Activated CD8-positive, alpha-beta memory T cell treated with anti-CD3 and anti-CD28 coated beads, Interleukin-2, amount 50 U/mL, for 1 hour (primary cell): ENCODE results near the gene RAMP1.

Source experiments
- DNase-seq: peaks from one replicate; pipeline ENCODE4 v3.0.0-alpha.2; 2020; ENCODE audit errors: extremely low read depth

The RAMP1 gene

DNA sequence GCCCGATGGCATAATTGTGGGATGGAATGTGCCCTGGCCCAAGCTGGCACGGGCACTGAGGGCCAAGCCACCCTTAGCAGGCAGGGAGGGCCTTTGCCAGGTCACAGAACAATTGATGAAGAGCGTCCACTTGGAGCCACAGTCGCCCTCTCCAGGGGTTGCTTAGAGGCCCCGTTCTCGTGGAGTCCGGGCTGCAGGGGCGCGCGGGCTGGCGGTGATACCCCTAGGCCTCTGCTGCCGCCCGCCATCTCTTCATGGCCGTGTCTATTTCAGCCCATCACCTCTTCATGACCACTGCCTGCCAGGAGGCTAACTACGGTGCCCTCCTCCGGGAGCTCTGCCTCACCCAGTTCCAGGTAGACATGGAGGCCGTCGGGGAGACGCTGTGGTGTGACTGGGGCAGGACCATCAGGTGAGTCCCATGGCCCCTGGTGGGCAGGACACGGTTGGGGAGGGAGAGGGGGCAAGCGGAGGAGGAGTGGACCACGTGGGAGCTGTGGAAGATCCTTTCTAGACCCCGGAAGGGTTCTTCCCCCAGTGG, 17.6 kb downstream of the RAMP1 start:
- DNase-seq: no peak

DNA sequence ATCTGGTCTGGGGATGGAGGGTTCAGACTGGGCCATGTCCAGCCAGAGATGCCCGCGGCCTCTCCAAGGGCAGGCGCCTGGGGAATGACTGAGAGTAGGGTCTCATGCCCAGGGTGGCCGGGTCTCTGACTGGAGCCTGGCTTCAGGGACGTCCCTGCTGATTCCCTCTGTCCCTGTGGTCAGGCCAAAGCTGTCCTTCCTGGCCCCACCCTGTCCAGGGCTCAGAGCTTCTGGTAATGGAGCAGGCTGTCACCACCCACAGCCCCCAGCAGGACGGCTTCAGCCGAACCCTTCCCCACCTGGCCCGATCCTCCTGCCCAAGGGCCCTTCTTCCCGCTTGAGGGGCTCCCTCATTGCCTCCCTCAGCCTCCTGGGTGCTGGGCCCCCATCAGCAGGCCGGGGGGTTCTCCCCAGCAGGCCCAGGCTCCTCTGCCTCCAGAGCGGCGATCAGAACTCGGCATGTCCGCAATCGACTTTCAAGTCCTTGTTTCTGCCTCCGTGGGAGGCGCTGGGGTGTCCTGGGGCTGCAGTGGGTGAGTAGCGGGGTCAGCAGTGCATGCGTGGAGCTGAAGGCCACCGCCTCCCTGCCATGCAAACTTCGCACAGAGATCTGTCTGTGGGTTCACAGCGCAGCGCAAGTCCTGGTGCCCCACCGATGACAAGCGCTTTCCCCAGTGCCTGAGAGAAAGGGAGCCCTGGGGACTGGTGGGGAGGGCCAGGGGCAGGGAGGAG, 18.3 kb downstream of the RAMP1 start:
- DNase-seq: no peak

DNA sequence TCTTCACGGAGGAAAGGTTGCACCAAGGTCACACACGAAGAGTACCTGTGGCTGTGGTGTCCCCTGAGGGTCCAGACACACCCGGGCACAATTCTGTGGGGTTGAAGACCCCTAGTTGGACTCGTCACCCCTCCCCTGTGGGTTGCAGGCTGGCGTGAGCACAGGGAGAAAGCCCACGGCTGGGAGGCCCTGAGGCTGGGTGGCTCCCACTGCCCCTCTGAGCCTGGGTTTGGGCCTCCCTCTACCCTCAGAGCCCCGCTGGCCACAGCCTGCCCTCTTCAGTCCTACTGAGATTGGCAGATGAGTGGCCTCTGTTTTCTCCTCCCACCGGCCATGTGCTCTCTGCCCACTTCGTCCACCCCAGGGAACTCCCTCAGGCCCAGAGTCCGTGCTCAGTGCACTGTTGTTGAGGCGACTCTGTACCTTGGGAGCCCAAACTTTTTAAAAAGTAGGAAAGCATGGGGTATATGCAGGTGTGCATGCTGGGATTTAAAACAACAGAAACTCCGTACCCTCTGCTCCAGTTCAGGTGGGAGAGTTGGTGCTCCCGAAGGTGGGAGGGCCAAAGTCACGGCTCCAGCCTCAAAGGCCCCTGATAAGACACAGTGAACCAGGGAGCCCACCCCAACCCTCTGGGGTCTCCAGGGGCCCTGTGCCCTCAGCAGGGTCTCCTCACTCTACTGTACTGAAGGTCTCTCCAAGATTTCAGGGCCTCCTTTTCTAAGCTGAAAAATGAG, 19.1 kb downstream of the RAMP1 start:
- DNase-seq: no peak

DNA sequence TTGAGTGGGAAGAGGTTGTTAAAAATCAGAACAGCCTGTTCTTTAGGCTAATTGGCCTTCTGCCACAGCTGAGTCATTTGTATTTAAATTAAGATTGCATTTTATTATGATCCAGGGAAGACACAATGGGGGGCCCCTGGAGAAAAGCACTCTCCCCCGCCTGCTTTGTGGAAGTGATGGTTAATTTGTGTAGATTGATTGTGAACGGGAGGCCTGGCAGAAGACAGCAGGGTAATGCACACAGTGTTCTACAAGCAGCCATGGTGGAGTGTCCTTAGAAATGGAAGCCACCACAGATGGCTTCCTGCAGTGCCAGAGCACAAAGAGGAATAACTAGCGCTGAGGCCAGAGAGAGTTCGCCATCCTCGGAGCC, 19.6 kb downstream of the RAMP1 start:
- DNase-seq: no peak

DNA sequence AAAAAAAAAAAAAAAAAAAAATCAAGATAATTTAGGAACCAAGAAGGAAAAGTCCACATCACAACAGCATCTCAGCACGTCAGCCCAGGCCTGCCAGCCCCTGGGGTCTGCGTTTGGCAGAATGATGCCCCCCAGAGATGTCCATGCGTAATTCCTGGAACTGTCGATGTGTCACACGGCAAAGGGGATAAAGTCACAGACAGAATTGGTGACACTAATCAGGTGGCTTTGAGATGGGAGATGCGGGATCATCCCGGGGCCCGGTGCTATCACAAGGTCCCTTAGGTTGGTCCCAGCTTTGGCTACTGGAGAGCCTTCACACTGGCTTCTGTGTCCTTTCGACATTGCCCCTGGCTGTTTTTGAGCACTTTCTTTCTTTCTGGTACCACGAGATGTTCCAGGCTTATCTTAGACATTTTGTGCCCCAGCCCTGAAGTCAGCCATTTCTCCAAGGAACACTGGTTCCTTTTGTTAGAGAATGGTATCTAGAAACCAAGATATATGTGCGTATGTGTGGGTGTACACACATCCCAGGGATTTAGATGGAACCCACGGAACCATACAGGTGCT, 20.7 kb downstream of the RAMP1 start:
- DNase-seq: no peak

DNA sequence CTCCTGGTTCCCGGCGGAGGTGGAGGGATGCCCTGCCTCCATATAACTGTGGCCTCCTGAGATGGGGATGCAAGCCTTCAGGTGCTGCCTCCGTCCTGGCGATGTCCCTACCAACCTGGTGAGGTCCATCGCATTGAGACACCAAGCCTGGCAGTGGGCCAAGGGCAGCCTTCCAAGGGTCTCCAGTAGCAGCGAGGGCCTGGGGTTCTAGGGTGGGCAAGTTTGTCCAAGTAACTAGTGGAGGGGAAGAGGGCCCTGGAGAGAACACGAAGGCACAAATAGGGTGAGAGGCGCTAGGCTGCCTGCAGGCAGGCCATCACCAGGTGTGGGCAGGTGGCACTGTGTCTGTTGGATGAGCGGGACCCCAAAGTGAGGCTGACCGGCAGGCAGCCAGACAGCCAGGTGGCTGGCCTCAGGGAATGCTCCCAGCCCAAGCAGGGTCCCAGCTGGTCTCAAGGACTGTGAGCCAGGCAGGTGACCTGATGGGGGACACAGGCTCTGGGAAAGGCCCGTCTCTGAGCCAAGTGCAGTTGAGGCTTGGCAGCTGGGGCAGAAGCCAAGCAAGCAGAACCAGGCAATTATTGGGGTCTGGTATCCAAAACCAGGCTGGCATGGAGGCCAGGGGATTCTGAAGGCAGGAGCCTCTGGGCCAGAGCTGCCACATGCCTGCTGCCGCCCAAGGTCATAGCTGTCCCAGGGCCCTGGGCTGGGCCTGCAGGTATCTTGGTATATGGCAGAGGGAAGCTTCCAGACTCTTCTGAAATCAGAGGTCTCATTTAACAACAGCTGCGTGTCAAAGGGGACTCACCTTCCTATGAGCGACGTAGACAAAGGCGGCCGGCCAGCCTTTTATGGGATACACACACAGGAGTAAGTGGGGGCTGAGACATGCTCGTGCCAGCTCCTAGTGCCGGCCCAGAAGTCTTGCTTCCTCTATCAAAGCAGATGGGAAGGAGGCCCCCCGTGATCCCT, 23.4 kb downstream of the RAMP1 start:
- no peak for DNase-seq

DNA sequence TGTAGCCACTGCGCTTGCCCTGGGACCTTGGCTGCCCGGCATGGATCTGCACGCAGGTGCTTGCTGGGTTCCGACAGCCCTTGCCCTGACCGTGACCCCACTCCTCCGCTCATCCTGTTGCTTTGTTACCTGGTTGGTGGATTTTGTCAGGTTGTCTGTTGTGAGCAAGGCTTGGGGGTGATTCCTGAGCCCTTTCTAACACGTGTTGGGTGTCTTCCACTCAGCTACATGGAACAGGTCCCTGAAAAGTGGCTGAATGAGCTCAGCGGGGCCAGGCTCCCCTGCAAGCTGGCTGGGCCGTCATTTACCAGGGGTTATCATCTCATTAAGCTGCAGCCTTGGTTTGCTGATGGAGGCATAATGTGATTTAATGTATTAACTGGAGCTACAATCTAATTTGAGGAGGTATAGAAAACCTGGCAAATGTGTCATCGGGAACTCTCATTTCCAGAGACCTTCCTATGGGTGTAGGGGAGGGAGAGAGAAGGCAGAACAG, 24.6 kb downstream of the RAMP1 start:
- no peak for DNase-seq

DNA sequence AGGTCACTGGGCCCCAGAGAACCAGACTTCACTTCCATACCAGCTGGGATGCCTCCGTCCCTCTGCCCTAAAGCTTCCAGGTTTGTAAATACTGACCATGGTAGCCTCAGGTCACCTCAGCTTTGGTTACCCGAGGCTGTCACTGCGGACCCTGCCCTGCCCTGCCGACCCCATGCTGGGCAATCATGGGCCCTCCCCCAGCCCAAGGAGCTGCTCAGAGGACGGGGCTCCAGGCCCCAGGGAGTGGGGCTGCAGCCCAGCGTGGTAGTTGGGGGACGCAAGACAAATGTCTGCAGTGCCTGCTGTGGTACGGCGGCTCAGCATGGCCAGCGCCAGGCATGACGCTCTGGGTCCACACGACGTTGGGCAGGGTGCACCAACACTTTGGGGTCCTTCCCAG, 25.3 kb downstream of the RAMP1 start:
- no peak for DNase-seq

DNA sequence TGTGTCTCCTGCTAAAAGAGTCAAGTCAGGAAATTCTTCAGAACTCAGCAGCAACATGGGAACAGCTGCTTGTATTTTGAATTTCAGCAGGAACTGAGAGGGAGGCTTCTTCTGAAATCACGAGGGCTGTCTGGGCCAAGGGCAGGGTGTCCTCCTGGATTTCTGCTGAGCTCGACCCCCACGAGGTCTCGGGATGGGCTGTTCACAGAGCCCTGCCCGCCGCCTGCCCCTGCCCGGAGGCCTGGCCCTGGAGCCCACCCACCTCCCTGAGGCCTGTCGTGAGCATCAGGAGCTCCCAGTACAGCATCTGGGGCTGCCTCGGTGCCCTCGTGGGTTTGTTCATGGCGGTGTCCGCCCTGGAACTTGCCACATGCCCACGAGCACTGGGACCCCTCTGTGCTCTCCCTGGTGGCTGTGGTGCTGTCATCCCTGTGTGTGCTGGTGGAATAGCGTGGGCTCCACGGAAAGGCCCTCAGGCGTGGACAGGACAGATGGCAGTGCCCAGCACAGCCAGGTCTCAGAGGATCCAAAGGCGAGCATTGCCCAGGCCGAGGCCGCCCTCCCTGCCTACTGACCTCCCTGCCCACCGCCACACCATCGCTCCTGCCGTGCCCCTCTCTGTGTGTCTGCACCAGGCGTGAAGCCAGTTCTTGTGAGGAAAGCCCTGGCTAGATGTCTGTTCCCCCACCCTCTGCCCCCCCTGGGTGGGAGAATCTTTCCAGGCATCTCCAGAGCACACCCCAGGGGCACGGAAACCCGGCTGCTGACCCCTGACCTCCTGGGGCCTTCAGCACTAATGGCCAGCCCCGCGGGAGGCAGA, 25.9 kb downstream of the RAMP1 start:
- no peak for DNase-seq

DNA sequence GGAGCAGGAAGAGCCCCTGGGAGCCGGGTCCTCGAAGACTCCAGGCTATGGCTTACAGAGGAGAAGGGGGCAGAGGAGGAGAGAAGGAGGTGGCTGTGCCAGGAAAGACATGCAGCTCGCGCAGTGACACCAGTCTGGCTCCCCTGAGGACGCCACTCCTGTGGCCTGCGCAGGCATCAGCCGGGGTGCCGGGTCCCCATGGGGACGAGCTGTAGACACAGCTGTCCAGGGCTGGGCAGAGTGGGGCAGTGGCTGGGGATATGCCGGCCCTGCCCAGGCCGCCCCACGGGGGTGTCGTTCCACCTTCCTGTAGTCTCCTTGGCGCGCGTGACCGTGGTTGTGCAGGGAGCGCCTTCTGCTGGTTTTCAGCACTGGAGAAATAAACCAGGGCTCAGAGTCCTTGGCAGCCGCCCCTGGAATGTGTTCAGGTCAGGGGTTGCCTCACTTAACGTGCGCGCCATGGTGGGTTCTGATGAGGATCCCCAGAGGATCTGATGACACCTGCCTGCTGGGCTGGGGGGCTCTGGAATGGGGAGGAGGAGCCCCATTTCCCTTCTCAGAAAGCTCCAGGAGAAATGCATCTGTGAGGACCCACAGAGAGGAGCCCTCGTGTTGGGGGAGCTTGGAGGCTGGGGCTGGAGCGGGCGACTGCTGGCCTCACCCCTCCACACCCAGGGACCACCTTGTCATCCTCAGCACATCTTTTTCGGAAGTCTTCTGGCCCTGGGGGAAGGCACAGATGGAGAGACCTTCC, 26.7 kb downstream of the RAMP1 start:
- DNase-seq: no peak

DNA sequence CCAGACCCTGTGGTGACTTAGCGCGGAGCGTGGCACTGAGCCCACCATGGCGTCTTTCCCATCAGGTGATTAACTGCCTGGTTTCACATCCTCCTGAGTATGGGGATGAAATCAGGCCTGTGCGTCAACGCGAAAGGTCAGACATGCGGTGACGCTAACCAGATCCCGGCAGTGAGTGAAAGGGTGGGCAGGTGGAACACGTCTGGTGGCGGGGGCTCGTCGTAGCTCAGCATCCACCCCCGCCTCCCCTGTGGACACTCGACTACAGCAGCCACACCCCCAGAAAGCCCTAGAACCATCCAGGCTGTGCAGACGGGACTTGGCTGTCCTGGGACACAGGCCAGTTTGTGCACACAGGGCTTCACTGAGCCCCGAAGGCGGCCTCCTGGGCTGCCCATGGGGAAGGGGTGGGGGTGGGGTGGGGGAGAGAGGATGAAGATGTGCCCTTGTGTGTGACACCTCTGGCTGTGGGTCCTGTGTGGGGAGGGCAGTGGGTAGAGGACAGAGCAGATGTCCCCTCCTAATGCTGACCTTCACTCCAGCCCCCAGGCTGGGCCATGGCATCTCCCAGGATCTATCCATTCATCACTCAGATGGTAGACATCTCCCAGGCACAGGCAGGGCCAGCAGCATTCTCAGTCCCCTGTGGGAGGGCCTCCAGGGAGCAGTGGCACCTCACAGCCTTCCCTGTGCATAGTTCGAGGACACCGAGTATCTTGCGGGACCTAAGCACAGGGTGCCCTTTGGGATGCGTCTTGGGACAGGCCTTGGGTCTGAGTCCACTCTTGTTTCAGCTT, 27.5 kb downstream of the RAMP1 start:
- no peak for DNase-seq

DNA sequence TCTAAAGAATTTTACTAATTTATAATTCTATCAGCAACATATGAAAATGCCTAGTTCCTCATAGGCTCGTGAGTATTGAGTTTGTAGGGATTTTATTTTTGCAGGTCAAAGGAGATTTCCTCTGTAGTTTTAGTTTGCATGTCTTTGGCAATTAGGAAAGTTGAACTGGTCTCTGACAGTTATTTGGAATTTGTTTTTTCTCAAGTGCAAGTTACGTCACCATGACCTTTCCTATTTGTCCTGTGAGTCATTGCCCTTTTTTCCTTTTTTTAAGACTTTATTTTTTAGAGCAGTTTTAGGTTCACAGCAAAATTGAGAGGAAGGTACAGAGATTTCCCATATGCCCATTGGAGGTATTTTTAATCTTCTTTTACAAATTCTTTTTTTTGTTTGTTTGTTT, 29.0 kb downstream of the RAMP1 start:
- no peak for DNase-seq

DNA sequence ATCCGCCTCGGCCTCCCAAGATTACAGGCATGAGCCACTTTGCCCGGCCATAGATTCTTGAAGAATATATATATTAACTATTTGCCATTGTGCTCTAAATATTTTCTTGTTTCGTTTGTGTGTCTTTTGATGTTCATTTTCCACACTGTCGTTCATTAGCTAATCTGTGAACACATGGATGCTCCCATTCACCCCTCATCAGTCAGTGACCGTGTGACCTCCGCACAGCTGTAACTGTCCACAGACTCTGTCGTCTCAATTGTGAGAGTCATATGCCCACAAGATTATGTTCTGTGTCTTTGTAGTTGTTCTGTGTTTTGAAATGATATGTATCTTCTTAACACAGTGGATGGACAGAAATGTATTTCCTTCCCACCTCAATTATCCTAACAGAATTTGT, 29.6 kb downstream of the RAMP1 start:
- DNase-seq: no peak

DNA sequence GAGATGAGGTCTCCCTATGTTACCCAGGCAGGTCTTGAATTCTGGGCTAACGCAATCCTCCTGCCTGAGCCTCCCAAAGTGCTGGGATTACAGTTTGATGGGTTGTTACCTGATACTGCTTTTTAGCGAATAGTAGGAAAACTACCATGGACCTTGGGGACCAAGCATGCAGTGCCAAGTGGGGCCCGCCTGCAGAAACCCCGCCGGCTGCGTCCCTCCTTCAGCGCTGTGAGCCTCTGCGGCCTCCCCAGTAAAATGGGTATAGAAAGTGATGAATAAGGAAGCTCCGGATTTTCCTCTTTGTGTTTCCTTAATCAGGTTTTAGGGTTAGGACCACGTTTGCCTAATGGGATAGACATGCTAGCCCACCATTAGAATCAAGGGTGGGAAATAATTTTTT, 30.4 kb downstream of the RAMP1 start:
- no peak for DNase-seq

DNA sequence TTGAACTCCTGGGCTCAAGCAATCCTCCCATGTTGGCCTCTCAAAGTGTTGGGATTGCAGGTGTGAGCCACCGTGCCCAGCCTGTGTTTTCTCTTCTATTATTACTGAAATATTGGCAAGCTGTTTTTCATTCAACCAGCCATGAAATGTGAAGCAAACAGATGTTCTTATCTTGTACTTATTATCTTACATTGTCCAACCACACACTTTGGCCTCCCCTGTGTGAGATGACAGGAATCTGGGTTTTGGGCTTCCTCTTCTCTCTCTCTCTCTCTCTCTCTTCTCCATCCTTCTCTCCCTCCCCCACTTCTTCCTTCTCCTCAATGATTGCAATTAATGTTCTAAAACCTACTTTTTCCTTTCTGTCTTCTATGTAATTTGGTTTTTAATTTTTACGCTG, 33.1 kb downstream of the RAMP1 start:
- DNase-seq: no peak

DNA sequence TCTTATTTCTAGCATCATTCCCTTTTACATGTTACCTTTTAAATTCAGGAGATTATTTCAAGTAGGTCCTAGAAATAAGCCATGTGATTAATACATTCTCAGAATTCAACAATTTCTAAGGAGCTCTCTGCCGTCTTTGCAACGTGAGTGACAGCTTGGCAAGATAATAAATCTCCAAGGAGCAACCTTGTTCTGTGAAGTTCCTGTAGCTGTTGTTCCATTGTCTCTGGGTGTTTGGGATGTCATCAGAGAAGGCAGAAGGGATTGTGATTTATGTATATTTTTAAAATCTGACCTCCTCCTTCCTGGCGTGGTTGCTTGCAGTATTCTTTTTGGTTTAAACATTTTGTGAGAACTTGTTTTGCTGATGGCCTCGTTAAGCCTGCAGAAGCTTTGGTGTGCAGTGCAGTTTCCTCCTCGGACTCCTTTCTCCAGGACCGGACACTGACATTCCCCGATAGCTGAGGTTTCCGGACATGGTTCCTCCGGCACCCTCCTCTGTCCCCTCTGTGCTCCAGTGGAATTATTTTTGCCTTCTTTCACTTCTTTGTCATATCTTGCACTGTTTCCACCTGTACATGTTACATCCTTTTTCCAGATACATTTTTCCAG, 33.7 kb downstream of the RAMP1 start:
- no peak for DNase-seq

DNA sequence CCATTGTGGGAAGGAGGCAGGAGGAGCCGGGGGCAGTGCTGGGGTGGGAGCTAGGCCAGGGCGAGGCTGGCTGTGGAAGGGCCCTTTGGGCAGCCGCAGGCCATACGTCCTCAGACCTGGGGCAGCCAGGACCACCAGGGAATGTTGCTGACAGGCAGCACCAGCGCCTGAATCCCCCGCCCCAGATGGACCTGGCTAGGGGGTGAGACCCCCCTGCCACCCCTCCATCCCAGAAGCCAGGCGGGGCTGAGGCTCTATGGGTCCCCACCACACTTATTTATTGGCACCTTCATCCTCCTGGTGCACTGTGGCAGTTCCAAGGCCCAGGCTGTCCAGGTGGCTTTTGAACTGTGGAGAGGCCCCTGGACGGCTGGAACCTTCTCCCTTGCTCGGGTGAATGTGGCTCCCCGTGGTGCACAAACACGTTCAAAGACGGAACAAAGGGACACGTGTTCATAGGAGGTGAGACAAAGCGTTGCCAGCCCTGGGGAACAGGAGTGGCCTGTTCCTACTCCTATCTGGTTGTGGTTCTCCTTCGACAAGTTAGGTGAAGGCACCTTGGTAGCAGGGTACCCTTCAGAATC, 35.1 kb downstream of the RAMP1 start:
- DNase-seq: no peak

DNA sequence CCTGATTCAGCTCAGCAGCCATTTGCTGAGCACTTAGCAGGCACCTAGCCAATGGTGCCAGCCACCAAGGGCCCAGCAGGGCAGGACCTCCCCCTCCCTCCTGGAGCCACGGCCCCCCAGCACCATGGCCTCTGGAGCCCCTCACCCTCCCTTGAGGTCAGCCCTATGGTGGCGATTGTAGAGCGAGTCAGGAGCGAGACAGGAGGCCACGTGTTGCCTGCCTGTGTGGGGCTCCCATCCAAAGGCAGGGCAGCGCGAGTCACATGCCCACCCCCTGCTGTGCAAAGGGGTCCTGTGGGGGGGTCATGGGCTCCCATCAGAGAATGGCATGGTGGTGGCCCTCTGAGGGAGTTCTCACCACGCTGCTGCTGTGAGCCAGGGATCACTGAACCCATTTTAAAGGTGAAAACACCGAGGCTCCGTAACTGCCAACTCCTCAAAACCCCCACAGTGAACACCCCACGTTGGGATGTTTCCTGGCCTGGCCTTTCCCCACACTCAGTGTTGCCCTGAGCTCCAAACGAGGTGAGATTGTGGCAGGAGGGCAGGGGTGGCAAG, 35.6 kb downstream of the RAMP1 start:
- no peak for DNase-seq
